ENCODE data around the gene DYNLT4.
"Not testable (repeated sequence)": the region's sequence is repeated elsewhere in the genome, so short reads cannot be mapped to it uniquely, and the experiment has no call there.

- TF ChIP-seq POLR2A (IDR thresholded peaks at IDR 0.05; ENCODE audit: low read depth, low read length); CTCF (IDR thresholded peaks at IDR 0.05; ENCODE audit: extremely low read depth in 1 of 2, insufficient read depth in 1 of 2, low read depth in 1 of 2, low read length in 2 of 2); POLR2AphosphoS5 (IDR thresholded peaks at IDR 0.05; ENCODE audit: insufficient read depth, low read depth, low read length): not testable (repeated sequence)
Observed at GRCh38 chr1:44815926-44816325, 8.8 kb upstream of the DYNLT4 start.
